Left hindlimb (tissue), 1 donor: ENCODE results near the gene TOM1L1.
"Not testable (repeated sequence)": the region's sequence is repeated elsewhere in the genome, so short reads cannot be mapped to it uniquely, and the experiment has no call there.

Source experiments
- DNase-seq: peaks from one replicate; pipeline ENCODE4 v3.0.0-alpha.2; 2018

TOM1L1 gene, protein sequence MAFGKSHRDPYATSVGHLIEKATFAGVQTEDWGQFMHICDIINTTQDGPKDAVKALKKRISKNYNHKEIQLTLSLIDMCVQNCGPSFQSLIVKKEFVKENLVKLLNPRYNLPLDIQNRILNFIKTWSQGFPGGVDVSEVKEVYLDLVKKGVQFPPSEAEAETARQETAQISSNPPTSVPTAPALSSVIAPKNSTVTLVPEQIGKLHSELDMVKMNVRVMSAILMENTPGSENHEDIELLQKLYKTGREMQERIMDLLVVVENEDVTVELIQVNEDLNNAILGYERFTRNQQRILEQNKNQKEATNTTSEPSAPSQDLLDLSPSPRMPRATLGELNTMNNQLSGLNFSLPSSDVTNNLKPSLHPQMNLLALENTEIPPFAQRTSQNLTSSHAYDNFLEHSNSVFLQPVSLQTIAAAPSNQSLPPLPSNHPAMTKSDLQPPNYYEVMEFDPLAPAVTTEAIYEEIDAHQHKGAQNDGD

GRCh38 chr17:54900457-54901229 lies at the start of gene TOM1L1:
Gene TOM1L1 (plus strand): TSS chr17:54900852. CDS start chr17:54900866, 14 bp downstream.
- peak; percentile 71 for DNase-seq

- no peak for DNase-seq
Measured at GRCh38 chr17:54859187-54859586, 41.5 kb upstream of the TOM1L1 start.

DNA sequence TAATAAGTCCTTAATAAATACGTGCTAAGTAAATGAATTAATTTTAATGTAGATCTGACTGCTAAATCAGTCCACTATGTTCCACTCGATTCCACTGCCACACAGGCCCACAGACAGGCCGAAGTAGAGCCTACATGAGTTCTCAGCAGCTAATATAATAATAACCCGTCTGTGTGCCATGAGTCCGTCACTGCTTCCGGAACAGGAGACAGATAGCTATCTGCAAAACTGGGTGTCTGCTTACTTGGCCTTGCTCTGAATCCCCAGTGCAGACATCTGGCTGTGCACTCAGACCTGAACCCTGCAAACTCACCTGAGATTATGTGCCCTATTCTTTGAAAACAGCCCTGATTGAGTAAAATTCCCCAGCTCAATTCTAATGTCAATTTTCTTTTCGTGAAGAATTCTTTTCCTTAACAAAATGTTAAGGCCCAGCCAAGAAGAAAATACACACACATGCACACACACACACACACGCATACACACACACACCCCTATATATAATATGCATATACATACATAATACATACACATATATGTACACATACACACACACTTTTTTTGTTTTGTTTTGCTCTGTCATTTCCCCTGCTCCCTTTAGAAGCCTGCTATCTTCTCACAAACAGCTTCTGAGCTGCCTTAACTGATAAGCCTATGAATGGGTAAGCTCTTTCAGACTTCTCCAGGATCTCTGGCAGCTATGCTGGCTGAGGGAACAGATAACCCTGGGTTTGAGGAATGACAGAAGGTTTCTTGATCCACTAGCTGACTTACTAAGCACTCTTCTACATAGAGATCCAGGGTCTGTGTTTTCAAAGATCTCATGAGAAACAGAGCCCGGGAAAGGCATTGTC lies 39.8 kb upstream of the TOM1L1 start:
- no peak for DNase-seq

DNA sequence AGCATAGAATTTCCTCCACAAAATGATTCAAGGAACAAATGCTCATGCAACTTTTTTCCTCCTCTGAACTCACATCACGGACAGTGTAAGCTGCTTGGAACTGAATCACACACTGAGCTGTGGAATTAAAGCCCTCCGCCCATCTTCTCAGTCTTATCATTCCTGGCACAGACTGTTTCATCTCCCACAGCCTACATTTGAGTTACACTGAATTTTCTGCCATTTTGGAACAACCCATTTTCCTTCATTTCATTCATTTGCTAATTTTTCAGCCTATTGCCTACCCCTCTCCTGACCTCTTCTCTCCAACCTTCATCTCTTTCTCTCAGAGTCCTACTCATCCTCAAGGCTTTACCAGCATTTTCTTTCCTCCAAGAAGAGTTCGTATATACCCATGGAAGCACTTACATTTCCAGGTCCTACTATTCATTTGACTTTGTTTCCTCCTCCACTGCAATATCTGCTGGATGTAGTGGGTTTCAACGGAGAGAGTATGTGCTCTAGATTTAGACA lies 39.1 kb upstream of the TOM1L1 start:
- DNase-seq: no peak

- DNase-seq: no peak
Measured at GRCh38 chr17:54863176-54863575, 37.5 kb upstream of the TOM1L1 start.

- no peak for DNase-seq
Measured at GRCh38 chr17:54864070-54864469, 36.6 kb upstream of the TOM1L1 start.

- no peak for DNase-seq
Measured at GRCh38 chr17:54864636-54865356, 35.9 kb upstream of the TOM1L1 start.

DNA sequence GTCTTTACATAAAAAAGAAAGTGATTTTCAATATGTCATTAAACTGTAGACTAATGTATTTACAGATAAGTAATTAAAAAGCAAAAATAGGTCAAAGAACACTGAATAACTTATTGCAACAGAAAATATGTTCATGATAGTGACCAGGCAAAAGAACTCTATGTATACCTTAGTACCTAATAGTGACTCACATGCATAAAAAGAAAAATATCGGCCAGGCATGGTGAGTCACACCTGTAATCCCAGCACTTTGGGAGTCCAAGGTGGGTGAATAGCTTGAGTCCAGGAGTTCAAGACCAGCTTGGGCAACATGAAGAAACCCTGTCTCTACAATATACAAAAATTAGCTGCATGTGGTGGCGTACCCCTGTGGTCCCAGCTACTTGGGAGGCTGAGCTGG lies 33.0 kb upstream of the TOM1L1 start:
- DNase-seq: no peak

DNA sequence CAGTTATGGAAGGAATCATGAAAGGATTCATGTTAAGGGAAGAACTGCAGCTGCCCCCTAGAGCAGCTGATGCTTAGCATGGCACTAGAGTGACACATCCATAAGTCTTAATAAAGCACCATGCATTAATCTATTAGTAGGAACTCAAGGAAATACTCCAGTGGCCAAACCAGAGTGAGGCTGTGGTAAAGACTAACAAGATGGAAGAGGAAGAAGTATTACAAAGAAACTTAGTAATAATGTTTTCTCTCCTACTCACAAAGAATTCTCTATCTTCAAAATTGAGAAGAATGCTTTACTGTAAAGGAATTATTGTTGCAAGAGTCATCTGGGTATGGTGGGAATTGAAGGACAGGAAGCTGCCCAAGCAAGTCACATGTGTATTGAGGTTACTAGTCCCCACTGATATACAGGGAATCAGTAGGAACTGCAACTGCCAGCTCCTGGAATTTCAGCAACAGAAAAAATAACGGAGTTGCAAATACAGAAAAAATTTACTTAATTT lies 29.9 kb upstream of the TOM1L1 start:
- DNase-seq: no peak

DNA sequence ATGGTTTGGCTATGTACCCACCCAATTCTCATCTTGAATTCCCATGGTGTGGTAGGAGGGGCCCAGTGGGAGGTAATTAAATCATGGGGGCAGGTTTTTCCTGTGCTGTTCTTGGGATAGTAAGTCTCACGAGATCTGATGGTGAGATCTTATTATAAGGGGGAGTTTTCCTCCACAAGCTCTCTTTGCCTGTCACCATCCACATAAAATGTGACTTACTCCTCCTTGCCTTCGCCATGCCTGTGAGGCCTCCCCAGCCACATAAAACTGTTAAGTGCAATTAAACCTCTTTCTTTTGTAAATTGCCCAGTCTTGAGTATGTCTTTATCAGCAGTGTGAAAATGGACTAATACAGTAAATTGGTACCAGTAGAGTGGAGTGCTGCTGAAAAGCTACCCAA lies 24.7 kb upstream of the TOM1L1 start:
- DNase-seq: not testable (repeated sequence)

DNA sequence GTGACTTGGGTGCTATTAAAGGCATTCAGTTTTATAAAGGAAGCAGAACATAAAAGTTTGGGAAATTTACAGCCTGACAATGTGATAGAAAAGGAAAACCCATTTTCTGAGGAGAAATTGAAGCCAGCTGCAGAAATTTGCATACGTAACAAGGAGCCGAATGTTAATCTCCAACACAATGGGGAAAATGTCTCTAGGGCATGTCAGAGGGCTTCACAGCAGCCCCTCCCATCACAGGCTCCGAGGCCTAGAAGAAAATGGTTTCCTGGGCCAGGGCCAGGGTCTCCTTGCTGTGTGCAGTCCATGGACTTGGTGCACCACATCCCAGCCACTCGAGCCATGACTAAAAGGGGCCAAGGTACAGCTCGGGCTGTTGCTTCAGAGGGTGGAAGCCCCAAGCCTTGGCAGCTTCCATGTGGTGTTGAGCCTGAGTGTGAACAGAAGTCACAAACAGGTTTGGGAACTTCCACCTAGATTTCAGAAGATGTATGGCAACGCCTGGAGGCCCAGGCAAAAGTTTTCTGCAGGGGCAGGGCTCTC lies 23.9 kb upstream of the TOM1L1 start:
- DNase-seq: no peak

DNA sequence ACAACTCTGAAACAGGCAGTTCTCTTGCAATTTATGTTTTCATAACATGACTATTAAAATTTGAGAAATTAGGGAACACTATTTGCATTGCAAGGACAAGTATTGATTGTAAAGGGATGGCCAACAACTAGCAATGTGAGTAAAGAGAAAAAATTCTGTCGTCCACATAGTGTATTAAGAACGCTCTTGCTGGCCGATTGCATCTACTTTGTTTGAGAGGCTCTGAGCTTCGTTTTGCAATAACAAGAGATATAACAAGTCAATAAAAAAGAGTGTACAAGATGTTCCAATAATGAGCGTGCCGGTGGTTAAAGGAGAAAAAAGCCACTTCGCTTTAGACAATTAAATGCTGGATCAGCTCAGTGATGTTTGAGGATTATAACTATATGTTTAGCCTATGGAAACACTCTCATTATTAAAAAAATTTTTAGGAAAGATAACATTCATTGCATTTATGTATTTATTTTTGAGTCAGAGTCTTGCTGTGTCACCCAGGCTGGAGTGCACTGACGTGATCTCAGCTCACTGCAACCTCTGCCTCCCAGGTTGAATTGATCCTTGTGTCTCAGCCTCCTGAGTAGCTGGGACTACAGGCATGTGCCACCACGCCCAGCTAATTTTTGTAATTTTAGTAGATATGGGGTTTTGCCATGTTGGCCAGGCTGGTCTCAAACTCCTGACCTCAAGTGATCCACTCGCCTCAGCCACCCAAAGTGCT lies 19.2 kb upstream of the TOM1L1 start:
- DNase-seq: no peak

DNA sequence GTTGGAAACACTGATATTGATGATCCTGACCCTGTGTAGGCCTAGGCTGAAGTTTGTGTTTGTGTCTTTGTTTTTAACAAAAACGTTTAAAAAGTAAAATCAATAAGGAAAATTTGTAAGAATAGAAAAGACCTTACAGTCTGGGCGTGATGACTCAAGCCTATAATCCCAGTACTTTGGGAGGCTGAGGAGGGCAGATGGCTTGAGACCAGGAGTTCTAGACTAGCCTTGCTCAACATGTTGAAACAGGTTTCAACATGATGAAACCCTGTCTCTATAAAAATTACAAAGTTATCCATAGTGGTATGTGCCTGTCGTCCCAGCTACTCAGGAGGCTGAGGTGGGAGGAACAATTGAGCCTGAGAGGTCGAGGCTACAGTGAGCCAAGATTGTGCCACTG lies 18.3 kb upstream of the TOM1L1 start:
- no peak for DNase-seq

- no peak for DNase-seq
Measured at GRCh38 chr17:54882950-54883349, 17.7 kb upstream of the TOM1L1 start.

- no peak for DNase-seq
Measured at GRCh38 chr17:54883939-54884338, 16.7 kb upstream of the TOM1L1 start.

DNA sequence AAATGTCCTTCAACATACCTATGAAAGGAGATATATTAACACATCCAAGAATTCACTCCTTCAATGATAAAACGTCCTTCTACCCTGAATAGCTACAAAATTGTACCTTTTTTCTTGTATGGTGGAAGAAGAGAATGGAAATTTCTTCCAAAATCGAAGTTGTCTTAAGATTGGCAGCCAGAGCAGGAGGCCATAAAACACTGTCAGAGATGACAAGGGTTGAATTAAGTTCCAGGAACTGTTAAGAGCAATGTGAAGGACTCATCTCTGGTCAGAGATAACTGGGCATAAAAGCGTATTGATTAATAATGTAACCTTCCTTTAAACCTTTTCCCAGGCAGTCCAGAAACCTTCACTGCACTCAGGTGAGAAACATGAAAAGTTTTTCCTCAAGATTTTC lies 12.9 kb upstream of the TOM1L1 start:
- DNase-seq: no peak

DNA sequence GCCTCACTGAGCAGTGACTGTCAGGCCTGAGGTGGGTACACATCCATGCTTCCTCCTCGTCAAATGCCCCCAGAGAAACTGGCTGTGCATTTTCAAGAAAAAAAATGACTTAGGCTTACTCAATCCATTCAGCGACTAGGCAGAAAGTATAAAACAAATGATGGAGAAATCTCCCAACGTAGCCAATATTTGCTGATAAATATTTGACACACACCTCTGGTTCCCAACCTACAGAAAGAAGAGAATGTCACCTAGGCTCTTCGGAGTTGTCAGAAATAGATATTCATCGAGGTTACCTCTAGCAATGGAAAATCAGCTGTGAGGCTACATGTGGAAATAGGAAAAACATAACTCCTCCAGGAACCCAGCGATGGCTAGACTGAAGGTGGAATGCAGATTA lies 12.4 kb upstream of the TOM1L1 start:
- no peak for DNase-seq

DNA sequence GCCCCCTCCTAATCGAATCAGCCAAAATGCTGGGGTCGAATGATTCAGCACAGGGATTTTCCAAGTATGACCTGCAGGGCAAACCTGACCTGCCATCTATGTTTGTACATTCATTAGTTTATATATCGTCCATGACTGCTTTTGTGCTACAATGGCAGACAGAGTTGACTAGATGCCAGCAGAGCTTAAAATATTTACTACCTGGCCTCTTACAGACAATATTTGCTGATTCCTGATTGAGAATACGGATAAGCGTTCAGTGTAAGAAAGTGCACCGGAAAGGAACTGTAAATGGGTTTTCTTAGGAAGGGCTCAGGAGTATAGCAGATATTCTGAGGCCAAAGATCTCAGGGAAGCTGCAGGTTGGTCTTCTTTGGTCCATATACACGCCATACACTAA lies 11.7 kb upstream of the TOM1L1 start:
- no peak for DNase-seq

- peak; percentile 61 for DNase-seq
Measured at GRCh38 chr17:54891176-54891821, 9.4 kb upstream of the TOM1L1 start.

- no peak for DNase-seq
Measured at GRCh38 chr17:54892360-54892759, 8.3 kb upstream of the TOM1L1 start.
